Stimulated activated CD8-positive, alpha-beta memory T cell treated with anti-CD3 and anti-CD28 coated beads, Interleukin-4, amount 100 ng/mL, for 1 hour (primary cell): ENCODE data around the gene PRXL2C.

Source experiments
- DNase-seq, 2 donors: peaks; one replicate each; pipeline ENCODE4 v3.0.0-alpha.2; 2020; ENCODE audit warnings: low read depth in 2 of 2, low spot score in 1 of 2

Gene PRXL2C

DNA sequence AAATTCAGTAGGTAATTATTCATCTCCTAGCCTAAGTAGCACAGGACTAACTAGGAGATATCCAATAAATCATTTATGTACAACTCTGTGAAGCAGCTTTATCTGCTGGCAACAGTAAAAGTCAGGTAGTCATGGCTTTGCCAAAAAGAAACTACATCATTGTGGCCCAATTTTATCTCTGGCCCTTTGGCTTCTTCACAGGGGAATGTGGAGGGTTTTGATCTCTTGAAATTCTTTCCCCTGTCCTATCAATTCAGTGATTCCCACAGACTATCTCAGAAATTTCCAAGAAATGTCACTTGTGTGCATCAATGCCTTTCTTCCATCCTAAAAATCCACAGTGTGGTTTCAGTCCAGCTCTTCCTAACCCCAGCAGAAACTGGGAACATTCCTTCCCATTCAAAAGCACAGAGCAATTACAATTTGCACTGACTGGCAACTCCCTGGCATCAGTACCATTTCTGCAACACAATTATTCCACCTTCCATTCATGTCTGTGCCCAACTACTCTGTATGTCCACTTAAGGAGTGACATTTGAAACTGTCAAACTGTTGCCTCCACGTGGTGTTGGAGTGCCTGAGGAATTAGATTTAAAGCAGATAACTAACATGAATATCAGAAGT is 42.0 kb downstream of the PRXL2C start:
- no peak for DNase-seq

- DNase-seq: no peak
Measured at GRCh38 chr9:96612105-96612965, 42.8 kb downstream of the PRXL2C start.

- no peak for DNase-seq
Measured at GRCh38 chr9:96611302-96611701, 43.8 kb downstream of the PRXL2C start.

GRCh38 chr9:96609732-96610131 is 45.4 kb downstream of the PRXL2C start:
- DNase-seq: no peak

- no peak for DNase-seq
Measured at GRCh38 chr9:96607971-96608370, 47.1 kb downstream of the PRXL2C start.

DNA sequence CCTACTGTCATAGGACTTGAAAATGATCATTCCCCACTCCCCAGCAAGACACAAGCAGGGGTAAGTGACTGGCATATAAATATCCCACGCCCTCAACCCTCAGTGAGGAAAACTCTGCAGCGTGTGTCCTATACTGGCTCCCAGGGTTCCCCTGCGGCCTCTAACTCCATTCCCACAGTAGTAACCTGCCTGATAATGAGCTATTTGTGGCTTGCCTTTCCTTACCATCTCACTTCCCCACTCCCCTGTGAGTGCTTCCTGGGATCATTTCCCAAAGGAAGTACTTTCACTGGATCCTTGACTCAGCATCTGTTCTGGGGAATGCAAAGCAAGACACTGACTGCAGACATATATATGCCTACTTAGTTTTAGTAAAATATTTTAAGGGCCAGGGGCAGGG is 49.8 kb downstream of the PRXL2C start:
- DNase-seq: no peak

- no peak for DNase-seq
Measured at GRCh38 chr9:96604004-96604319, 51.2 kb downstream of the PRXL2C start.

GRCh38 chr9:96603305-96604003 is 51.7 kb downstream of the PRXL2C start:
- DNase-seq: no peak

- no peak for DNase-seq
Measured at GRCh38 chr9:96599298-96599697, 55.8 kb downstream of the PRXL2C start.

- no peak for DNase-seq
Measured at GRCh38 chr9:96596601-96597111, 58.5 kb downstream of the PRXL2C start.
